ENCODE measurements around the gene MPDZ.

- TF ChIP-seq POLR2A (IDR thresholded peaks at IDR 0.05) (no peak), POLR2AphosphoS5 (IDR thresholded peaks at IDR 0.05) (no peak)
- TF ChIP-seq, protein P1, sequence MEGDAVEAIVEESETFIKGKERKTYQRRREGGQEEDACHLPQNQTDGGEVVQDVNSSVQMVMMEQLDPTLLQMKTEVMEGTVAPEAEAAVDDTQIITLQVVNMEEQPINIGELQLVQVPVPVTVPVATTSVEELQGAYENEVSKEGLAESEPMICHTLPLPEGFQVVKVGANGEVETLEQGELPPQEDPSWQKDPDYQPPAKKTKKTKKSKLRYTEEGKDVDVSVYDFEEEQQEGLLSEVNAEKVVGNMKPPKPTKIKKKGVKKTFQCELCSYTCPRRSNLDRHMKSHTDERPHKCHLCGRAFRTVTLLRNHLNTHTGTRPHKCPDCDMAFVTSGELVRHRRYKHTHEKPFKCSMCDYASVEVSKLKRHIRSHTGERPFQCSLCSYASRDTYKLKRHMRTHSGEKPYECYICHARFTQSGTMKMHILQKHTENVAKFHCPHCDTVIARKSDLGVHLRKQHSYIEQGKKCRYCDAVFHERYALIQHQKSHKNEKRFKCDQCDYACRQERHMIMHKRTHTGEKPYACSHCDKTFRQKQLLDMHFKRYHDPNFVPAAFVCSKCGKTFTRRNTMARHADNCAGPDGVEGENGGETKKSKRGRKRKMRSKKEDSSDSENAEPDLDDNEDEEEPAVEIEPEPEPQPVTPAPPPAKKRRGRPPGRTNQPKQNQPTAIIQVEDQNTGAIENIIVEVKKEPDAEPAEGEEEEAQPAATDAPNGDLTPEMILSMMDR (IDR thresholded peaks at IDR 0.05), result no peak
These were observed 90.1 kb downstream of the MPDZ start for GRCh38 chr9:13189362-13189761.

Measured in stomach (tissue), 4 donors.